COLO668 (cell line): ENCODE data around the gene SEMA4B.
"Not testable (repeated sequence)": the region's sequence is repeated elsewhere in the genome, so short reads cannot be mapped to it uniquely, and the experiment has no call there.

Source experiments
- DNase-seq: peaks from one replicate; lab custom pipeline; 2025; ENCODE audit not compliant: unreplicated experiment; lab: John Stamatoyannopoulos, UW

The SEMA4B gene

DNA sequence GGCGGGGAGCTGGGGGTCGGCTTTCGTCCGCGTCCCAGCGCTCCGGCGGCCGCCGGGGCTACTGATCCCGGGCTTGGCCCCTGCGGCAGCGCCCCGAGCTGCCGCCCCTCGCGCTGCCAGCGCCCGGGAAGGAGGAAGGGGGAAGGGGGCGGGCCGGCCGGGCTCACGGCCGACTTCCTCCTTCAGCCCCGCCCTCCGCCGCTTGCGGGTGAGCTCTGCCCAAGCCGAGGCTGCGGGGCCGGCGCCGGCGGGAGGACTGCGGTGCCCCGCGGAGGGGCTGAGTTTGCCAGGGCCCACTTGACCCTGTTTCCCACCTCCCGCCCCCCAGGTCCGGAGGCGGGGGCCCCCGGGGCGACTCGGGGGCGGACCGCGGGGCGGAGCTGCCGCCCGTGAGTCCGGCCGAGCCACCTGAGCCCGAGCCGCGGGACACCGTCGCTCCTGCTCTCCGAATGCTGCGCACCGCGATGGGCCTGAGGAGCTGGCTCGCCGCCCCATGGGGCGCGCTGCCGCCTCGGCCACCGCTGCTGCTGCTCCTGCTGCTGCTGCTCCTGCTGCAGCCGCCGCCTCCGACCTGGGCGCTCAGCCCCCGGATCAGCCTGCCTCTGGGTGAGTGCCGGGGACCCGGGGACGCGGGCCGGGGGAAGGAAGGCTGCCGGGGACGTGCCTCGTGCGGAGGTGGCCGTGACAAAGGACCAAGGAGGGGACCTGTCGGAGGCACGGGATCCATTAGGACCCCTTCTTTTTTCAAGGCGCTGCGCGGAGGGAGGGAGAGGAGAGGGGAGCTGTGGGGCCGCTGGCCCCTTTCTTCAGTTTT, at the start of gene SEMA4B:
SEMA4B (plus strand) TSS at position 201 of the 814 bp plus-strand sequence; CDS start at position 450, 249 bp downstream.
- DNase-seq = peak; percentile 85

DNA sequence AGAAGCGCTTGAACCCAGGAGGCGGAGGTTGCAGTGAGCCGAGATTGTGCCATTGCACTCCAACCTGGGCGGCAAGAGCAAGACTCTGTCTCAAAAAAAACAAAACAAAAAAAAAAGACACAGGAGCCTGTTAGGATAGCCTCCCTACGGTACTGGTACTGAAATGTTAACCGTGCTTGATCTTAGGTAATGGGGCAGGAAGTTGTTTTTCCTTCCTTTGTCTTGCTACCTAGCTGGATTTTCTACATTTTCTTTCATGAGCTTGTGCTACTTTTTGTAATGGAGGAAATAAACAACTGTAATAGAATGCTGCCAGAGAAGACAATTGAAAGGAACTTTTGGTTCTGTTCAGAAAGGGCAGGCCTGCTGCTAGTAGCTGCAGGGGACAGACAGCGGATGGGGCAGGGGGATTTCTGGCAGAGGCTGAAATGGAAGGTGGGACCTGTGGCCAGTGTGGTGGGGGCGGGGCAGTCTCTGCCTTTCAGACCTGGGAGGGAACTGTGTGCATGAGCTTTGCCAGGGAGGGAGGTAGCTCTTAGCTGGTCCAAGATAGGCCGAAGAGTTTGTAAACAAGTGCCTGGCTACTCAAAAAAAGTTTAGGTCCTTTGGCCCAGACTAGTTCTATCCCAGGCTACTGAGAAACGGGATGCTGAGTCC, 49.0 kb upstream of the SEMA4B start:
- DNase-seq = no peak

- DNase-seq = no peak
Observed at GRCh38 chr15:90153658-90154057, 47.5 kb upstream of the SEMA4B start.

- no peak for DNase-seq
Observed at GRCh38 chr15:90154246-90154645, 46.9 kb upstream of the SEMA4B start.

GRCh38 chr15:90154861-90155626, 46.1 kb upstream of the SEMA4B start:
- no peak for DNase-seq

DNA sequence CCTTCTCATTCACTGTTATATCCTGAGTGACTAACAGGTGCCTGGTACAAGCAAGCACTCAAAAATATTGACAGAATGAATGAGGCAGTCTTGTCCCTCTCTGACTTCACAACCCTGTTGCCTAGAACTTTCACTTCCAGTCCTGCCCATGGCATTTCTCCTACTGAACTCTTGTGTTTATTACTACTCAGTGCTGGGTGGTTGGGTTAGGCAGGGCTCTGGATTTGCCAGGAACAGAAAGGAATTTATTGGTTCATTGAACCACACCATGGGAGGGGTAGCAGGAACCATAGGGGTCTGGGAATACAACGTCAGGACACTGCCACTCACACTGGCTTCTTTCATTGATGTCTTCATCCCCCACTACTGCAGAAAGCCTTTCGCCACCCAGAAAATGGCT, 41.9 kb upstream of the SEMA4B start:
- DNase-seq = no peak

DNA sequence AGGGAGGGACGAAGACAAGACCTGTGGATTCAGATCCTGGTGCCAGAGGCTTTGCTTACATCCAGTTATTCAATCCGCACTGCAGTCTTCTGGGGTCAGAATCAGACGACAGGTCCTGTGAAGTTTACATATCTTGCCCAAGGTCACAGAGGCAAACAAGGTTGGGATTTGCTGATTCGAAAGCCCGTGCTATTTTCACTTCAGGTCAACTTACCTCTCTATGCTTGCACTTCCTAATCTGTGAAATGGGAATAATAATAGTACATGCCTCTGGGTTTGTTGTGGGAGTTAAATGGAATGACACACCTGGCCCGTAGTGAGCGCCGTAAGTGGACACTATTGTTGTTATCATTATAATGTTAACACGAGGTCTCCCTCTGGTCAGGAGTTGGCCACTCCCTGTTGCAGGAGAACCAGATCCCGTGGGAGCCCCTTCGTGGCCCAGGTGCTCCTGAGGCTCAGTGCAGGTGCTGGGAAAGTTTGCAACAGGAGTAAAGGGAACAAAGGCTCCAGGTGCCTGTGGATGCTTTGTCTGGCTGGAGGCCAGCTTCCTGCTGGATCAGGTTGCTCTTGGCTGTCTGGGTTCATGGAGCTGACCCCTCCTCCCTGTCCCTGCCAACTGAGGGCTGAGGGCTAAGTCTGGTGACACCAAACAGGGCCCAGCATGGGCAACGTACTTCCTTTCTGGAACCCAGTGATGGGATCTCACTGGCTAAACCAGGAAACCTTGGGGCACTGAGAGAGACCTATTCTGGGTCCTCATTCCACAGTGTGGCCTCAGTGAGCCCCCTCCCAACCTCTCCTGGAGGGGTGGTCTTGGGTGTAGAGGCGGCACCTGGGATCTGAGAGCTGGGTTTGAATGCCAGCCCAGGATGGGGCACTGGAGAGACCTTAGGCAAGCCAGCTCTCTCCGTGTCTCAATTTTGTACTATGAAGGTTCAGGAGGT, 40.1 kb upstream of the SEMA4B start:
- peak; percentile 96 for DNase-seq

- no peak for DNase-seq
Observed at GRCh38 chr15:90161950-90162361, 39.2 kb upstream of the SEMA4B start.

DNA sequence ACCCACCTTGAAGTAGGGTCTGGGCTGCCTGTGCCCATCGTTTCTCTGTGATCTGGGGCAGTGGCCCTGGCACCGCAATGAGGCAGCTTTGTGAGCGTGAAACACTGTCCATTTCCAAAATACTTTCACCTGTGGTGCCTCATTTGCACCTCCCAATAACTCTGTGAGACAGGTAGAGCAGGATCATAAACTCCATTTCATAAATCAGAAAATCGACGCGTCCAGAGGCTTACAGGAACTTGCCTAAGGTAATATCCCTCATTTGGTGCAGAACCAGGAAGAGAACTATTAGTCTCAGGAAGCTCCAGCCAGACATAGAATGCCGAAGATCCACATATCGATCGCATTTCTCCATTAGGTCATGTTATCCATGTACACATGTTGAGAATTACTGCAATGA, 38.2 kb upstream of the SEMA4B start:
- no peak for DNase-seq

GRCh38 chr15:90164239-90164638, 36.9 kb upstream of the SEMA4B start:
- not testable (repeated sequence) for DNase-seq

- DNase-seq = no peak
Observed at GRCh38 chr15:90165157-90165556, 36.0 kb upstream of the SEMA4B start.

GRCh38 chr15:90165659-90166489, 35.3 kb upstream of the SEMA4B start:
- DNase-seq = peak; percentile 93

- no peak for DNase-seq
Observed at GRCh38 chr15:90167121-90167520, 34.0 kb upstream of the SEMA4B start.

DNA sequence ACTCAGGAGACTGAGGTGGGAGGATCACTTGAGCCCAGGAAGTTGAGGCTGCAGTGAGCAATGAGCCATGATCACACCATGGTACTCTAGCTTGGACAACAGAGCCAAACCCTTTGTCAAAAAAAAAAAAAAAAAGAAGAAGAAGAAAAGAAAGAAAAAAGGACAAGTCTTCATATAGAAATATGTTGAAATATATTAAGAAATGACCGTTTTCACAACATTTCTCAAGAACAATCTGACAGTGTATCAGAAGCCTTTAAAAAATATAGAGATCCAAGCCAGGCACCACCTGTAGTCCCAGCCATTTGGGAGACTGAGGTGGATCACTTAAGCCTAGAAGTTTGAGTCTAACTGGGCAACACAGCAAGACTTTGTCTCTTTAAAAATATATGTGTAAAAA, 29.5 kb upstream of the SEMA4B start:
- DNase-seq = no peak

DNA sequence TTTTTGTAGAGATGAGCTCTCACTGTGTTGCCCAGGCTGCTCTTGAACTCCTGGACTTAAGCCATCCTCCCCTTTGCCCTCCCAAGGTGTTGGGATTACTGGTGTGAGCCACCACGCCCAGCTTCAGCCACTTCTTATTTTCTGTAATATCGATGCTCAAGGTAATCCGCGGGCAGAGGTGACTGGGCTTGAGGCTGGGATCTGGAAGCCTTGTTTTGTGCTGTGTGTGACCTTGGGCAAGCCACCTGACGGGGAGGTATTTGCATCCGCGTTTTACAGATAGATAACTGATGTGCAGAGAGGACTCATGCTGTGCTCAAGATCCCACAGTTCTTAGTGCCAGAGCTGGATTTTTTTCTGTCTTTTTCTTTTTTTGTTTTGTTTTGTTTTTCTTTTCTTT, 27.8 kb upstream of the SEMA4B start:
- no peak for DNase-seq

GRCh38 chr15:90174140-90174875, 26.8 kb upstream of the SEMA4B start:
- DNase-seq = no peak

DNA sequence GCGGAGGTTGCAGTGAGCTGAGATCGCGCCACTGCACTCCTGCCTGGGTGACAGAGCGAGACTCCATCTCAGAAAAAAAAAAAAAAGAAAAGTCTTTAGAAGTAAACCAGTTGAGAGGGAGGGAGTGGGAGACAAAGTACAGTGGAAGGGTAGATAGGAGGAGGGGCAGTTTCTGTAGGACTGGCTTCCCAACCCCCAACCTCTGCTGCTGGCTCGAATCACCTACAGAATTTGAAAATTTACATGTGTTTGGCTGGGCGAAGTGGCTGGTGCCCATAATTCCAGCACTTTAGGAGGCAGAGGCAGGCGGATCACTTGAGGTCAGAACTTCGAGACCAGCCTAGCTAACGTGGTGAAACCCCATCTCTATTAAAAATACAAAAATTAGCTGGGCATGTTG, 24.1 kb upstream of the SEMA4B start:
- DNase-seq = no peak

- DNase-seq = no peak
Observed at GRCh38 chr15:90178468-90179435, 22.4 kb upstream of the SEMA4B start.
